ENCODE measurements around the gene THRAP3.
A peak's percentile ranks its signal among the peaks of the same experiment; 100 is the strongest.

Gene THRAP3

GRCh38 chr1:36295390-36295789, 71.1 kb downstream of the THRAP3 start:
- Histone ChIP-seq H3K9me3 (ENCODE audit: control insufficient read depth in 1 of 2, low read length in 2 of 2) (no peaks in the 10 kb centered on the region), H3K4me3 (ENCODE audit: low read depth in 1 of 2, low read length in 2 of 2) (no peak overlapping the region), H3K4me1 (ENCODE audit: control insufficient read depth in 1 of 2, insufficient read depth in 2 of 2, low read length in 2 of 2) (peaks cover 3 to 5% of the 10 kb centered on the region in 2 donors), H3K36me3 (ENCODE audit: control insufficient read depth in 1 of 2, insufficient read depth in 2 of 2, low read length in 2 of 2) (peaks cover 30 to 86% of the 10 kb centered on the region in 2 donors), H3K9ac (ENCODE audit: low read depth in 1 of 2, low read length in 2 of 2) (no peak overlapping the region), H3K27ac (ENCODE audit: low read depth, low read length) (no peak overlapping the region), H3K27me3 (ENCODE audit: control insufficient read depth in 1 of 2, insufficient read depth in 2 of 2, low read length in 2 of 2) (no peaks in the 10 kb centered on the region)

GRCh38 chr1:36297062-36297461, 72.8 kb downstream of the THRAP3 start:
- H3K36me3 ChIP-seq (ENCODE audit: control insufficient read depth in 1 of 2, insufficient read depth in 2 of 2, low read length in 2 of 2) = peaks cover 35 to 86% of the 10 kb centered on the region in 2 donors

DNA sequence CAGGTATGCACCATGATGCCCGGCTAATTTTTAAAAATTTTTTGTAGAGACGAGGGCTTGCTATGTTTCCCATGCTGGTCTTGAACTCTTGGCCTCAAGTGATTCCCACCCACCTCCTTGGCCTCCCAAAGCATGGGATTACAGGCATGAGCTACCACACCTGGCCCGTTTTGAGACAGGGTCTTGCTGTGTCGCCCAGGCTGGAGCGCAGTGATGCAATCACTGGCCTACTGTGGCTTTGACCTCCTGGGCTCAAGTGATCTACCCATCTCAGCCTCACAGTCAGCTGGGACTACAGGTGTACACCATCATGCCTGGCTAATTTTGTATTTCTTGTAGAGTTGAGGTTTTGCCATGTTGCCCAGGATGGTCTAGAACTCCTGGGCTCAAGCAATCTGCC, 74.4 kb downstream of the THRAP3 start:
- Histone ChIP-seq H3K9me3 (ENCODE audit: control insufficient read depth in 1 of 2, low read length in 2 of 2) (no peaks in the 10 kb centered on the region), H3K4me1 (ENCODE audit: control insufficient read depth in 1 of 2, insufficient read depth in 2 of 2, low read length in 2 of 2) (peaks cover 4 to 12% of the 10 kb centered on the region in 2 donors), H3K9ac (ENCODE audit: low read depth in 1 of 2, low read length in 2 of 2) (no peak overlapping the region), H3K27ac (ENCODE audit: low read depth, low read length) (no peak overlapping the region), H3K27me3 (ENCODE audit: control insufficient read depth in 1 of 2, insufficient read depth in 2 of 2, low read length in 2 of 2) (no peaks in the 10 kb centered on the region), H3K4me3 (ENCODE audit: low read depth in 1 of 2, low read length in 2 of 2) (no peak overlapping the region), H3K36me3 (ENCODE audit: control insufficient read depth in 1 of 2, insufficient read depth in 2 of 2, low read length in 2 of 2) (peaks cover 39 to 87% of the 10 kb centered on the region in 2 donors)

More at GRCh38 chr1:36297062-36297461, 72.8 kb downstream of the THRAP3 start:
- Histone ChIP-seq H3K4me3 (ENCODE audit: low read depth in 1 of 2, low read length in 2 of 2) (no peak overlapping the region), H3K4me1 (ENCODE audit: control insufficient read depth in 1 of 2, insufficient read depth in 2 of 2, low read length in 2 of 2) (peaks cover 4 to 12% of the 10 kb centered on the region in 2 donors), H3K27me3 (ENCODE audit: control insufficient read depth in 1 of 2, insufficient read depth in 2 of 2, low read length in 2 of 2) (no peaks in the 10 kb centered on the region), H3K9me3 (ENCODE audit: control insufficient read depth in 1 of 2, low read length in 2 of 2) (no peaks in the 10 kb centered on the region), H3K27ac (ENCODE audit: low read depth, low read length) (no peak overlapping the region), H3K9ac (ENCODE audit: low read depth in 1 of 2, low read length in 2 of 2) (no peak overlapping the region)

DNA sequence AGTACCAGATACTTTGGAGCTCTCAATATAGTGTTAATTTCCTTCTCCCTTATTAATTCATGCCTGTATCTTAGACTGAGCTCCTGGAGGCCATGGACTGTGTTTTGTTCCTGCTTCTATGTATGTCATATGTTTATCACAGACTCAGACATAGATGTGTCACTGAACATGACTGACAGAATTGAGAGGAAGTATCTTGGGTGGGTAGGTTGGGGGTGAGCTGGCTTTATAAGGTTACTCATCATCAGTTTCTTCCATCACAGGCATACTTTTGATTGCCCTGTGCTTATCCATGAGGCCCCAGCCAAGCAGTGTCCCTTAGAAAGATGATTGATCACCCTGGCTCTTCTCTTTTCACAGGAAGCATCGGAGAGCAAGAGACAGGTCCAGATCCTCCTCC, 76.3 kb downstream of the THRAP3 start:
- Histone ChIP-seq H3K9me3 (ENCODE audit: control insufficient read depth in 1 of 2, low read length in 2 of 2) (no peaks in the 10 kb centered on the region), H3K27ac (ENCODE audit: low read depth, low read length) (peak overlapping the region; percentile 54), H3K36me3 (ENCODE audit: control insufficient read depth in 1 of 2, insufficient read depth in 2 of 2, low read length in 2 of 2) (peaks cover 37 to 79% of the 10 kb centered on the region in 2 donors), H3K9ac (ENCODE audit: low read depth in 1 of 2, low read length in 2 of 2) (peak overlapping the region in 1 of 2 donors; percentile 29), H3K27me3 (ENCODE audit: control insufficient read depth in 1 of 2, insufficient read depth in 2 of 2, low read length in 2 of 2) (no peaks in the 10 kb centered on the region), H3K4me1 (ENCODE audit: control insufficient read depth in 1 of 2, insufficient read depth in 2 of 2, low read length in 2 of 2) (peaks cover 9 to 19% of the 10 kb centered on the region in 2 donors), H3K4me3 (ENCODE audit: low read depth in 1 of 2, low read length in 2 of 2) (peak overlapping the region in 1 of 2 donors; percentile 4)

GRCh38 chr1:36301220-36301619, 77.0 kb downstream of the THRAP3 start:
- Histone ChIP-seq H3K9me3 (ENCODE audit: control insufficient read depth in 1 of 2, low read length in 2 of 2) (no peaks in the 10 kb centered on the region), H3K4me1 (ENCODE audit: control insufficient read depth in 1 of 2, insufficient read depth in 2 of 2, low read length in 2 of 2) (peaks cover 15 to 25% of the 10 kb centered on the region in 2 donors), H3K27me3 (ENCODE audit: control insufficient read depth in 1 of 2, insufficient read depth in 2 of 2, low read length in 2 of 2) (no peaks in the 10 kb centered on the region), H3K27ac (ENCODE audit: low read depth, low read length) (no peak overlapping the region), H3K36me3 (ENCODE audit: control insufficient read depth in 1 of 2, insufficient read depth in 2 of 2, low read length in 2 of 2) (peaks cover 34 to 73% of the 10 kb centered on the region in 2 donors), H3K4me3 (ENCODE audit: low read depth in 1 of 2, low read length in 2 of 2) (no peak overlapping the region), H3K9ac (ENCODE audit: low read depth in 1 of 2, low read length in 2 of 2) (no peak overlapping the region)

GRCh38 chr1:36303244-36303643, 79.0 kb downstream of the THRAP3 start:
- Histone ChIP-seq H3K27ac (ENCODE audit: low read depth, low read length) (no peak overlapping the region), H3K9ac (ENCODE audit: low read depth in 1 of 2, low read length in 2 of 2) (no peak overlapping the region), H3K36me3 (ENCODE audit: control insufficient read depth in 1 of 2, insufficient read depth in 2 of 2, low read length in 2 of 2) (peaks cover 30 to 54% of the 10 kb centered on the region in 2 donors), H3K4me3 (ENCODE audit: low read depth in 1 of 2, low read length in 2 of 2) (no peak overlapping the region), H3K9me3 (ENCODE audit: control insufficient read depth in 1 of 2, low read length in 2 of 2) (no peaks in the 10 kb centered on the region), H3K4me1 (ENCODE audit: control insufficient read depth in 1 of 2, insufficient read depth in 2 of 2, low read length in 2 of 2) (peaks cover 25 to 32% of the 10 kb centered on the region in 2 donors), H3K27me3 (ENCODE audit: control insufficient read depth in 1 of 2, insufficient read depth in 2 of 2, low read length in 2 of 2) (no peaks in the 10 kb centered on the region)

DNA sequence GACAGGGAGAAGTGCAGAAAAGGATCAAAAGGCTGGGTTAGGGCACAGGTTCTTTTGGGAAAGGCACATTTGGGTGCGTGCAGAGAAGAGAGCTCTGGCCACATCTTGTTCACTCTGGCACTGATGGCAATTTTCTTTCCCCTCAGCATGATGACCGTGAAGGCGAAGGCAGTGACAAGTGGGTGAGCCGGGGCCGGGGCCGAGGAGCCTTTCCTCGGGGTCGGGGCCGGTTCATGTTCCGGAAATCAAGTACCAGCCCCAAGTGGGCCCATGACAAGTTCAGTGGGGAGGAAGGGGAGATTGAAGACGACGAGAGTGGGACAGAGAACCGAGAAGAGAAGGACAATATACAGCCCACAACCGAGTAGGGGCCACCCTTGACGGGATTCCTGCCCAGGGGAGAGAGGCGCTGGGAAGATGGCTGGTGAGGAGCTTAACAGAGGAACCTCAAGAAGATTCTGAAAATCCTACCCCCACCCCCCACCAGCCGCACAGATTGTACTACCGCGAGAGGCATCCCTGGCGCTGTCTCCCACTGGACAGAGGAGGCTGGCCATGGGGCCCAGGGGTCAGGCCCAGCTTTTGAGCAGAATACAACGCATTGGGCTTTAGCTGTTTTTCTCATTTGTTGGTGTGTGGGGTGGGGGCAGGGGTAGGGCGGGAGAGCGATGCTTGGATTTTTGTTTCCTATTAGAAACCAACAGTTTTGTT, 79.6 kb downstream of the THRAP3 start:
- Histone ChIP-seq H3K27ac (ENCODE audit: low read depth, low read length) (no peak overlapping the region), H3K4me1 (ENCODE audit: control insufficient read depth in 1 of 2, insufficient read depth in 2 of 2, low read length in 2 of 2) (peaks cover 25 to 32% of the 10 kb centered on the region in 2 donors), H3K36me3 (ENCODE audit: control insufficient read depth in 1 of 2, insufficient read depth in 2 of 2, low read length in 2 of 2) (peaks cover 30 to 48% of the 10 kb centered on the region in 2 donors), H3K9ac (ENCODE audit: low read depth in 1 of 2, low read length in 2 of 2) (no peak overlapping the region), H3K27me3 (ENCODE audit: control insufficient read depth in 1 of 2, insufficient read depth in 2 of 2, low read length in 2 of 2) (no peaks in the 10 kb centered on the region), H3K9me3 (ENCODE audit: control insufficient read depth in 1 of 2, low read length in 2 of 2) (no peaks in the 10 kb centered on the region), H3K4me3 (ENCODE audit: low read depth in 1 of 2, low read length in 2 of 2) (no peak overlapping the region)

DNA sequence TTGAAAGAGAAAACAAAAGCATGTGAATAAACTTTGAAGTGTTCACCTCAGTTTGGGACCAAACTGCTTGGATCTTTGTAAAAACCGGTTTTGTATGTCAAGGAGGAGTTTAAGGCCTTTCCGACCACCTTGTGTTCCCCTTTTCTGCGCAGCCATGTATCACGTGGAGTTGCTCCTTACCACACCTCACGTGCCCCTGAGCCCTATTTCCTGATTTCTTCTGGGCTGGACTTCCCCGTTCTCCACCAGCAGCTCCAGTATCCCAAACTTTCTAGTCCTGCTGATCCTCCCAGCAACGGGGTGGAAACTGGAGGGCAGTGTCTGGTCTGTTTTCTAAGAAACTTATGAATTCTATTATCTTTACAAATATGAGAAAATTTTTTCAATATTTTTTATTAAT, 80.3 kb downstream of the THRAP3 start:
- H3K9me3 ChIP-seq (ENCODE audit: control insufficient read depth in 1 of 2, low read length in 2 of 2) = no peaks in the 10 kb centered on the region
- peaks cover 25 to 32% of the 10 kb centered on the region in 2 donors for H3K4me1 ChIP-seq (ENCODE audit: control insufficient read depth in 1 of 2, insufficient read depth in 2 of 2, low read length in 2 of 2)
- H3K4me3 ChIP-seq (ENCODE audit: low read depth in 1 of 2, low read length in 2 of 2) = no peak overlapping the region
- H3K36me3 ChIP-seq (ENCODE audit: control insufficient read depth in 1 of 2, insufficient read depth in 2 of 2, low read length in 2 of 2) = peaks cover 30 to 45% of the 10 kb centered on the region in 2 donors
- H3K9ac ChIP-seq (ENCODE audit: low read depth in 1 of 2, low read length in 2 of 2) = no peak overlapping the region
- H3K27me3 ChIP-seq (ENCODE audit: control insufficient read depth in 1 of 2, insufficient read depth in 2 of 2, low read length in 2 of 2) = no peaks in the 10 kb centered on the region
- H3K27ac ChIP-seq (ENCODE audit: low read depth, low read length) = no peak overlapping the region

DNA sequence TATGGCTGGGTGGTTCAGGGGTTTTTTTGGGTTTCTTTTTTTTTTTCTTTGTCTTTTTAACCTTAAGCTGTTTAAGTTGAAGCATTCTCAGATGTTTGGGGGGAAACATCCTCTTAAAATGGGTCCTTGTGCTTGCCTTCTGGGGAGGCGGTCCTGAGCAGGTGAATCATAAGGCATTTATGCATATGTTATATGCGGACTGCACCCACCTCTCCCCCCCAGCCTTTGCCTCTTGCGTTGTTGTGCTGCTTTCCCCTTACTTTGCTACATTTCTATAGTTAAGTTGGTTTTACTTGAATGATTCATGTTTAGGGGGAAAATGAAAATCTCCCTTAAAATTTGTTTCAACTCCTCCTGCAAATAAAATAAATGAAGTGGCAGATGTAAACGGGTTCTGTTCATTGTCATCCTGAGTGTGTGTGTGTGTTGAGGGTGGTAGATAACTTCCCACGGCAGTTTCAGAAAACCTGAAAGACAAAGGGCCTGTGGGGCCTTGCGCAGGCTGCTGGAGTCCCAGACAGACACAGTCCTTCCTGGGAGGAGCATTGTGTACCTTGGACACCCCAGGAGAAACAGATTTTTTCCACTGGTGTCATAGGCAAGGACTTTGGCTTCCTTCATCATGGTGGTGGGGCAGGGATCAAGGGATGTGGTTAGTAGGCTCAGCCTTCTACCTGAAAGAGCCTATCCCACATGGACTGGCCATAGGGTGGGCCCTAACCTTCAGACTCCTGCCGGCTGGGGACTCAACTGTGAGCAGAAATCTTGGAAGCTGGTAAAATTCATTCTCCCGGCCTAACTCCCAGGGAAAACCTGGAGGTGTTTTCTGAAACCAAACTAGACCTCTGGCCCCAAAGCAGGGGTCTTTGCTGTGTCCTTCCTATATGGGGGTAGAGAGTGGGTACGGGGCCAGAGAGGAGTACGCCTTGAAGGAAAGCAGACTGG, 81.0 kb downstream of the THRAP3 start:
- H3K4me1 ChIP-seq (ENCODE audit: control insufficient read depth in 1 of 2, insufficient read depth in 2 of 2, low read length in 2 of 2) = peaks cover 24 to 29% of the 10 kb centered on the region in 2 donors
- no peaks in the 10 kb centered on the region for H3K9me3 ChIP-seq (ENCODE audit: control insufficient read depth in 1 of 2, low read length in 2 of 2)
- no peaks in the 10 kb centered on the region for H3K27me3 ChIP-seq (ENCODE audit: control insufficient read depth in 1 of 2, insufficient read depth in 2 of 2, low read length in 2 of 2)
- H3K36me3 ChIP-seq (ENCODE audit: control insufficient read depth in 1 of 2, insufficient read depth in 2 of 2, low read length in 2 of 2) = peaks cover 30 to 42% of the 10 kb centered on the region in 2 donors
- H3K4me3 ChIP-seq (ENCODE audit: low read depth in 1 of 2, low read length in 2 of 2) = peak overlapping the region; percentile 62 to 92
- H3K27ac ChIP-seq (ENCODE audit: low read depth, low read length) = peak overlapping the region; percentile 86
- peak overlapping the region; percentile 70 to 81 for H3K9ac ChIP-seq (ENCODE audit: low read depth in 1 of 2, low read length in 2 of 2)

DNA sequence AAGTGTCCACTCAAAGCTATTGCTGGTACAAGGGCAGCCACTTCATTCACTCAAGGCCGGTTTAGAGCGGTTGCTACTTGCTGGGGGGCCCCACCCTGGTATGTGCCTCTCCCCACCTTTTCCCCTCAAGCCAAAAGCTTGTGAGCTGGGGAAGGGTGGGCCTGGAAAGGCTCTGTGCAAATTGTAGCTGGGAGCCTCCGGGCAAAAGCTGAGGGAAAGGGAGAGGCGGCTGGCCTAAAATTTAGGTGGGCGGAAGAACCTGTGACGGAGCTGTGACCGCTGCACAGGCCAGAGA, 81.6 kb downstream of the THRAP3 start:
- Histone ChIP-seq H3K27me3 (ENCODE audit: control insufficient read depth in 1 of 2, insufficient read depth in 2 of 2, low read length in 2 of 2) (no peaks in the 10 kb centered on the region), H3K36me3 (ENCODE audit: control insufficient read depth in 1 of 2, insufficient read depth in 2 of 2, low read length in 2 of 2) (peaks cover 26 to 36% of the 10 kb centered on the region in 2 donors), H3K9me3 (ENCODE audit: control insufficient read depth in 1 of 2, low read length in 2 of 2) (no peaks in the 10 kb centered on the region)

More for the DNA sequence above, 81.6 kb downstream of the THRAP3 start:
- H3K27ac ChIP-seq (ENCODE audit: low read depth, low read length) = peak overlapping the region; percentile 86
- peaks cover 21 to 23% of the 10 kb centered on the region in 2 donors for H3K4me1 ChIP-seq (ENCODE audit: control insufficient read depth in 1 of 2, insufficient read depth in 2 of 2, low read length in 2 of 2)
- H3K4me3 ChIP-seq (ENCODE audit: low read depth in 1 of 2, low read length in 2 of 2) = peak overlapping the region; percentile 62 to 92
- H3K9ac ChIP-seq (ENCODE audit: low read depth in 1 of 2, low read length in 2 of 2) = peak overlapping the region; percentile 70 to 81

Data from duodenal mucosa (tissue), 2 donors.